IMR-90 (cell line): ENCODE measurements around the gene TRIO. TPM values are rescaled to one million over a fixed set of nuclear protein-coding genes. Genes with fewer than 3 reads are reported as not detected.

Experiments used
- ATAC-seq: fragments of 200-7000 bp; cut with Tn5 transposase; 2 replicates; pipeline ENCODE4 v1.9.1; 2020; ENCODE audit warnings: low read depth, mild to moderate bottlenecking, moderate library complexity
- BruUV-seq: library from RNA; stranded (reverse); fragments of 400-500 nt; replicated peaks from 2 replicates; lab custom pipeline; 2021; lab: Mats Ljungman, UMichigan
- CTCF ChIA-PET: fragments of 300-600 bp; formaldehyde crosslinking; extraction: SDS; loops from one replicate; lab custom pipeline; 2021; ENCODE audit warnings: antibody characterized with exemption; lab: Yijun Ruan, JAX
- POLR2A ChIA-PET: fragments of 300-600 bp; sonication (Branson Sonifier 250); formaldehyde crosslinking; loops from one replicate; lab custom pipeline; 2022; ENCODE audit warnings: antibody characterized with exemption; ENCODE audit not compliant: unreplicated experiment; lab: Charles Lee
- DNase-seq: peaks from one replicate; pipeline ENCODE4 v3.0.0; 2013
- H2AFZ ChIP-seq: replicated peaks from 2 replicates; pipeline ENCODE3; 2013; ENCODE audit warnings: low read length, mild to moderate bottlenecking; ENCODE audit not compliant: poor library complexity
- H2AK5ac ChIP-seq: 2 replicates; pipeline ENCODE4 v1.6.1; 2013; ENCODE audit warnings: low read depth, low read length, inconsistent platforms
- H2AK9ac ChIP-seq: replicated peaks from 2 replicates; pipeline ENCODE3; 2013; ENCODE audit warnings: mild to moderate bottlenecking, low read depth, low read length, moderate library complexity; ENCODE audit not compliant: poor library complexity
- H2BK120ac ChIP-seq: 2 replicates; pipeline ENCODE4 v1.6.1; 2013; ENCODE audit warnings: low read depth, low read length, inconsistent platforms
- H2BK15ac ChIP-seq: 3 replicates; pipeline ENCODE4 v1.6.1; 2013; ENCODE audit warnings: low read depth, low read length, inconsistent platforms
- H2BK20ac ChIP-seq: 2 replicates; pipeline ENCODE4 v1.6.1; 2013; ENCODE audit warnings: low read depth, mild to moderate bottlenecking, inconsistent platforms, low read length, moderate library complexity
- H2BK5ac ChIP-seq: 2 replicates; pipeline ENCODE4 v1.6.1; 2013; ENCODE audit warnings: mild to moderate bottlenecking, low read depth, low read length, inconsistent platforms; ENCODE audit not compliant: poor library complexity, severe bottlenecking
- H3K14ac ChIP-seq: replicated peaks from 2 replicates; pipeline ENCODE4 v1.6.1; 2013; ENCODE audit warnings: low read depth, low read length, inconsistent platforms
- H3K18ac ChIP-seq: 2 replicates; pipeline ENCODE4 v1.6.1; 2013; ENCODE audit warnings: low read depth, low read length, control low read depth
- H3K23ac ChIP-seq: 2 replicates; pipeline ENCODE4 v1.6.1; 2013; ENCODE audit warnings: low read depth, low read length, inconsistent platforms
- H3K27ac ChIP-seq: 2 replicates; pipeline ENCODE4 v1.5.1; 2013; ENCODE audit warnings: mild to moderate bottlenecking, control low read depth, low read length; ENCODE audit not compliant: insufficient read depth
- H3K27me3 ChIP-seq: 2 replicates; pipeline ENCODE4 v1.6.1; 2013; ENCODE audit warnings: low read length; ENCODE audit not compliant: control insufficient read depth, insufficient read depth
- H3K36me3 ChIP-seq: 2 replicates; pipeline ENCODE4 v1.6.1; 2013; ENCODE audit warnings: low read length, mixed read lengths; ENCODE audit not compliant: control insufficient read depth, insufficient read depth
- H3K4ac ChIP-seq: 2 replicates; pipeline ENCODE4 v1.6.1; 2013; ENCODE audit warnings: low read depth, low read length, inconsistent platforms
- H3K4me1 ChIP-seq: 2 replicates; pipeline ENCODE4 v1.6.1; 2013; ENCODE audit warnings: low read length, mixed read lengths; ENCODE audit not compliant: control insufficient read depth, insufficient read depth
- H3K4me2 ChIP-seq: 2 replicates; pipeline ENCODE4 v1.6.1; 2013; ENCODE audit warnings: low read depth, mild to moderate bottlenecking, control low read depth, low read length, moderate library complexity
- H3K4me3 ChIP-seq: 2 replicates; pipeline ENCODE4 v1.5.1; 2013; ENCODE audit warnings: low read depth, mild to moderate bottlenecking, control low read depth, low read length, moderate library complexity; ENCODE audit not compliant: insufficient read depth
- H3K56ac ChIP-seq: 2 replicates; pipeline ENCODE4 v1.6.1; 2013; ENCODE audit warnings: low read length, inconsistent platforms; ENCODE audit not compliant: insufficient read depth; ENCODE audit errors: extremely low read depth
- H3K79me1 ChIP-seq, 2 experiments: 2 replicates each; pipeline ENCODE4 v1.6.1; 2013; ENCODE audit warnings: low read length in 2 of 2, inconsistent platforms in 1 of 2, low read depth in 1 of 2
- H3K9ac ChIP-seq: 2 replicates; pipeline ENCODE4 v1.6.1; 2013; ENCODE audit warnings: low read depth, low read length, control low read depth
- H3K9me1 ChIP-seq: 2 replicates; pipeline ENCODE4 v1.6.1; 2013; ENCODE audit warnings: low read length, inconsistent platforms; ENCODE audit not compliant: insufficient read depth
- H3K9me3 ChIP-seq: 2 replicates; pipeline ENCODE4 v1.6.1; 2013; ENCODE audit warnings: low read length; ENCODE audit not compliant: control insufficient read depth, insufficient read depth
- H4K20me1 ChIP-seq: 2 replicates; pipeline ENCODE4 v1.6.1; 2013; ENCODE audit warnings: low read length, inconsistent platforms; ENCODE audit not compliant: insufficient read depth
- H4K5ac ChIP-seq: 2 replicates; pipeline ENCODE4 v1.6.1; 2013; ENCODE audit warnings: mild to moderate bottlenecking, low read depth, low read length, control low read depth
- H4K8ac ChIP-seq, 2 experiments: 2 replicates each; pipeline ENCODE4 v1.6.1; 2013; ENCODE audit warnings: low read depth in 2 of 2, low read length in 2 of 2, control low read depth in 1 of 2, inconsistent platforms in 1 of 2
- H4K91ac ChIP-seq: 2 replicates; pipeline ENCODE4 v1.6.1; 2013; ENCODE audit warnings: low read depth, low read length, inconsistent platforms; ENCODE audit not compliant: insufficient read depth
- BHLHE40 ChIP-seq: fragments of 150-350 bp; IDR thresholded peaks from 2 replicates; pipeline ENCODE4 v1.6.1; 2016; ENCODE audit warnings: mild to moderate bottlenecking, low read depth, low read length
- CEBPB ChIP-seq: IDR thresholded peaks from 2 replicates; pipeline ENCODE4 v1.6.1; 2012; ENCODE audit warnings: low read depth, low read length, improper control_type of control experiment
- CHD1 ChIP-seq: IDR thresholded peaks from 2 replicates; pipeline ENCODE4 v1.6.1; 2012; ENCODE audit warnings: low read depth, low read length, improper control_type of control experiment
- FOS ChIP-seq: fragments of 150-350 bp; IDR thresholded peaks from 2 replicates; pipeline ENCODE4 v1.6.1; 2016; ENCODE audit warnings: low read depth, low read length
- MAFK ChIP-seq: IDR thresholded peaks from 2 replicates; pipeline ENCODE4 v1.6.1; 2012; ENCODE audit warnings: low read depth, low read length, improper control_type of control experiment
- MAZ ChIP-seq: IDR thresholded peaks from 2 replicates; pipeline ENCODE4 v1.6.1; 2012; ENCODE audit warnings: low read depth, mild to moderate bottlenecking, low read length, improper control_type of control experiment, moderate library complexity, borderline replicate concordance
- MXI1 ChIP-seq: IDR thresholded peaks from 2 replicates; pipeline ENCODE4 v1.6.1; 2012; ENCODE audit warnings: low read depth, mild to moderate bottlenecking, low read length, moderate library complexity, borderline replicate concordance
- RAD21 ChIP-seq: IDR thresholded peaks from 2 replicates; pipeline ENCODE4 v1.6.1; 2012; ENCODE audit warnings: low read length, improper control_type of control experiment
- RCOR1 ChIP-seq: IDR thresholded peaks from 2 replicates; pipeline ENCODE4 v1.6.1; 2012; ENCODE audit warnings: mild to moderate bottlenecking, low read length, improper control_type of control experiment; ENCODE audit not compliant: insufficient replicate concordance
- RFX5 ChIP-seq: IDR thresholded peaks from 2 replicates; pipeline ENCODE4 v1.8.0; 2012; ENCODE audit warnings: low read depth, mild to moderate bottlenecking, low read length, moderate library complexity
- SMC3 ChIP-seq: fragments of 150-350 bp; IDR thresholded peaks from 2 replicates; pipeline ENCODE4 v1.6.1; 2016; ENCODE audit warnings: low read depth, mild to moderate bottlenecking, antibody characterized with exemption, low read length, moderate library complexity
- WGBS, 2 experiments: methylation state at CpG; one replicate each; pipeline versions ENCODE4 v1.1.5 to v1.1.7; 2013; ENCODE audit warnings: missing lambda C conversion rate in 2 of 2; ENCODE audit not compliant: insufficient read length in 1 of 2; ENCODE audit errors: extremely low coverage in 2 of 2; 5-methylcytosine and 5-hydroxymethylcytosine counted together
- dilution Hi-C: fragments of 300-500 bp; cut with HindIII; formaldehyde crosslinking; loops from one replicate; pipeline ENCODE4 v1.14.3; 2018; ENCODE audit warnings: low sequenced_read_pairs; ENCODE audit not compliant: unreplicated experiment
- in situ Hi-C: fragments of 300-500 bp; cut with MboI; formaldehyde crosslinking; loops from 3 replicates; pipeline ENCODE4 v1.14.3; 2019; ENCODE audit warnings: low sequenced_read_pairs, inconsistent platforms, mixed read lengths
- intact Hi-C: fragments of 100-400 bp; cut with micrococcal nuclease; formaldehyde crosslinking; loops from 2 replicates; pipeline ENCODE4 v1.10.0; 2022
- polyA plus RNA-seq, 3 experiments: library from polyadenylated mRNA; depleted of rRNA; stranded (reverse); fragments of >200 nt; gene quantifications; 2 replicates each; pipeline ENCODE4 v1.2.3, GENCODE V29; 2012; ENCODE audit warnings: low replicate concordance in 1 of 3
- total RNA-seq: library from RNA; depleted of rRNA; stranded (reverse); fragments of >200 nt; gene quantifications from 2 replicates; pipeline ENCODE4 v1.2.3, GENCODE V29; 2012
- TF ChIP-seq, protein P1 (sequence below): fragments of 150-350 bp; IDR thresholded peaks from 2 replicates; pipeline ENCODE4 v1.6.1; 2016; ENCODE audit warnings: low read depth, mild to moderate bottlenecking, low read length, moderate library complexity, borderline replicate concordance
- TF ChIP-seq, protein P2 (sequence below): conservative IDR thresholded peaks from 2 replicates; pipeline ENCODE4 v1.5.1; 2012; ENCODE audit warnings: mild to moderate bottlenecking, low read depth, low read length, improper control_type of control experiment

TRIO gene
- total and polyA plus RNA-seq, 2 of the 4 experiments (the other 2 are of a cell fraction) = 206 to 522 TPM

DNA sequence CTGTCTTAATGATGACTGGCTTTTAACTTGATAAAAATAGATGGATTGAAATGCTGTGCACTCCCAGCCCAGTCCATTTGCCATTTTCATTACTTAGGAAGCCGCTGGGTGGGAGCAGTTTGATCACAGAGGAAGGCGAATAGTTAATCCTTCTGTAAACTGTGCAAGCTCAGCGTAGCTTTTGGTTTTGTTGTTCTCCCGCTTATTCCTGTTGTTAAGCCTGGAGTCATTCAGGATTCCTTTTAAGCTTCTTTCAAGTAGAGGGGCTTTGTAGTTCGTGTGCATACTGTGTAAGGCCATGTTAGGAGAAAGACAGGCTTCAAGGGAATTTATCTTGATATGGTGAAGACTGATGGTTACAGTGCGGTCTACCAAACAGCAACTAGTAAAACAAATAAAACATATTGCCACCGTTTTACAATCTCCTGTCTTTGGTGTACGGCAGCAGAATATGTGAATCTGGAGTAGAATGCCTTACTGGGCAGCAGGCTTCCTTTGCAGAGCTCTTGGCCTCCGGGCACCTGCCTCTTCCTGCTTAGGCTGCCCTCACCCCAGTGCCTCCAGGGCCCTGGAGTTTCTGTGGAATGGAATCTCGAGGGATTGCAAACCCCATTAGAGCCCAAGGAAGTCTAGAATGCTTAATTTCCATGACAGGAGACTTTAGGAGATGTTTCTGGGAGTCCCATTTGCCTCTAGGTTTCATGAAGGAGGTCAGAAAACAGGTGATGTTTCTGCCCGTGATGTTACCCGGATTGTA is 141.4 kb downstream of the TRIO start:
- Histone ChIP-seq H3K4me2 (peak overlapping the region; percentile 22; the same call in 1 of the 2 replicates), H2AK9ac (no peak overlapping the region), H3K27ac (0 out of 2 replicates have a peak overlapping the region, but pooled peaks have one; percentile 1), H2BK15ac (no peak overlapping the region), H2BK20ac (no peak overlapping the region), H2BK120ac (no peak overlapping the region), H3K18ac (no peak overlapping the region), H3K14ac (0 out of 2 replicates have a peak overlapping the region, but pooled peaks have one; percentile 8), H3K9ac (no peak overlapping the region), H3K79me1 (peaks cover 26 to 82% of the 10 kb centered on the region in 2 experiments), H3K27me3 (no peaks in the 10 kb centered on the region), H4K20me1 (peaks cover 85% of the 10 kb centered on the region), H3K4me1 (peaks cover 19% of the 10 kb centered on the region), H4K5ac (no peak overlapping the region; the same call in 1 of the 2 replicates), H4K8ac (peak overlapping the region in 1 of 2 experiments; percentile 31; a peak in 1 of 4 replicates), H2AK5ac (no peak overlapping the region), H3K9me3 (no peaks in the 10 kb centered on the region), H2BK5ac (peak overlapping the region; percentile 16), H2AFZ (no peak overlapping the region), H4K91ac (no peak overlapping the region), H3K4me3 (no peak overlapping the region), H3K36me3 (peaks cover 70% of the 10 kb centered on the region), H3K56ac (no peak overlapping the region), H3K9me1 (peaks cover 38% of the 10 kb centered on the region), H3K4ac (peak overlapping the region; percentile 7; the same call in 1 of the 2 replicates), H3K23ac (peak overlapping the region; percentile 48; the same call in 1 of the 2 replicates)
- BruUV-seq = no TSS peak
- CTCF ChIA-PET = no interaction called here
- in situ Hi-C loops = no loop called here
- dilution Hi-C loops = no loop called here
- WGBS, 2 experiments = 67% methylated on average over 1 of the region's 12 CpGs; no CpG with 5 or more reads in 1 of the 2 experiments
- 0 out of 2 replicates have a peak, but pooled peaks have one; percentile 6 for ATAC-seq
- intact Hi-C loops = no loop called here
- DNase-seq = no peak
- TF ChIP-seq CHD1 = no peak
- no peak for TF ChIP-seq RCOR1
- TF ChIP-seq MAZ = no peak
- TF ChIP-seq, protein P1, sequence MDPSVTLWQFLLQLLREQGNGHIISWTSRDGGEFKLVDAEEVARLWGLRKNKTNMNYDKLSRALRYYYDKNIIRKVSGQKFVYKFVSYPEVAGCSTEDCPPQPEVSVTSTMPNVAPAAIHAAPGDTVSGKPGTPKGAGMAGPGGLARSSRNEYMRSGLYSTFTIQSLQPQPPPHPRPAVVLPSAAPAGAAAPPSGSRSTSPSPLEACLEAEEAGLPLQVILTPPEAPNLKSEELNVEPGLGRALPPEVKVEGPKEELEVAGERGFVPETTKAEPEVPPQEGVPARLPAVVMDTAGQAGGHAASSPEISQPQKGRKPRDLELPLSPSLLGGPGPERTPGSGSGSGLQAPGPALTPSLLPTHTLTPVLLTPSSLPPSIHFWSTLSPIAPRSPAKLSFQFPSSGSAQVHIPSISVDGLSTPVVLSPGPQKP = no peak
- TF ChIP-seq, protein P2, sequence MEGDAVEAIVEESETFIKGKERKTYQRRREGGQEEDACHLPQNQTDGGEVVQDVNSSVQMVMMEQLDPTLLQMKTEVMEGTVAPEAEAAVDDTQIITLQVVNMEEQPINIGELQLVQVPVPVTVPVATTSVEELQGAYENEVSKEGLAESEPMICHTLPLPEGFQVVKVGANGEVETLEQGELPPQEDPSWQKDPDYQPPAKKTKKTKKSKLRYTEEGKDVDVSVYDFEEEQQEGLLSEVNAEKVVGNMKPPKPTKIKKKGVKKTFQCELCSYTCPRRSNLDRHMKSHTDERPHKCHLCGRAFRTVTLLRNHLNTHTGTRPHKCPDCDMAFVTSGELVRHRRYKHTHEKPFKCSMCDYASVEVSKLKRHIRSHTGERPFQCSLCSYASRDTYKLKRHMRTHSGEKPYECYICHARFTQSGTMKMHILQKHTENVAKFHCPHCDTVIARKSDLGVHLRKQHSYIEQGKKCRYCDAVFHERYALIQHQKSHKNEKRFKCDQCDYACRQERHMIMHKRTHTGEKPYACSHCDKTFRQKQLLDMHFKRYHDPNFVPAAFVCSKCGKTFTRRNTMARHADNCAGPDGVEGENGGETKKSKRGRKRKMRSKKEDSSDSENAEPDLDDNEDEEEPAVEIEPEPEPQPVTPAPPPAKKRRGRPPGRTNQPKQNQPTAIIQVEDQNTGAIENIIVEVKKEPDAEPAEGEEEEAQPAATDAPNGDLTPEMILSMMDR = no peak
- no peak for TF ChIP-seq SMC3
- TF ChIP-seq FOS = no peak
- TF ChIP-seq RFX5 = no peak
- TF ChIP-seq MAFK = no peak
- TF ChIP-seq BHLHE40 = no peak
- no peak for TF ChIP-seq RAD21
- no peak for TF ChIP-seq CEBPB
- TF ChIP-seq MXI1 = no peak
- POLR2A ChIA-PET = no interaction called here
